ENCODE results near the gene INSIG1.

DNA sequence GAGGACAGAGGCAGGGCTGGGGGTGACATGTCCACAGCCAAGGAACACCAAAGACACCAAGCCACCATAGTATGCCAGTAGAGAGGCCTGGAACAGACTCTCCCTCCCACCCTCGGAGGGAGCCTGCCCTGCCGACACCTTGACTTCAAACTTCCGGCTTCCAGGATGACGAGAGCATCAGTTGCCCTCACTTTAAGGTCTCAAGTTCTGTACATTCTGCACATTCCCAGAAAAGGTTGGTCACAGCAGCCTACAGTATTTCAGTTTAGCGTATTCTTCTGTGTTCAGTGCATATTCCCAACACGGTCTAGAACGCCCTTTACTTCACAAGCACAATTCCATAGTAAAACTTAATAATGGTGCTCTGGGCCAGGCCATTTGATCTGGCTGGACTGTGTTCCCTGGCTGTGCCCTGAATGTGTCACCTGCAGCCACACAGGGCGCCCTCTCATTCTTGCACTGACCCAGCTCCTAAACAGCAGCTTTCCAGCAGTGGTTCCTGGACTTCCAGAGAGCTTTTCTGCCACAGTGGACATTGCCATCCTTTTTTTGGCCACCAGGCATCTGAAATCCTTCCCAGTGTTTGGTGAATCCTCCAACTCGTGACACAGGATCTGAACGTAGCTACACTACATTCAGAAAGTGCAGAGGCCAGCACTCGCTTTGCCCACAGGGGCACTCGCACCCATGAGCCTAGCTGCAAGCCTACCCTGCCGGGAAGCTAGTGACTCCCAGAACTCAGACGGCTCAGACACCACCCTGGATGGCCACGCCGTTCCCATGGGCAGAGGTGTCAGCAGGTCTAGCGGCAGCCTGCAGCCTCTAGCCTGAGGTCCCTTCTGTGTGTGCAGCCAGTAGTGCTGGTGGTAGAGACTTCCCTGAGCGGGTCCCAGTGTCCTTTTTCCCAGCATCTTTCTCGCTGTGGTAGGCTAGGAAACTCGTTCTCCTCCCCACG is 36.4 kb upstream of the INSIG1 start:
- TF ChIP-seq, protein P1, sequence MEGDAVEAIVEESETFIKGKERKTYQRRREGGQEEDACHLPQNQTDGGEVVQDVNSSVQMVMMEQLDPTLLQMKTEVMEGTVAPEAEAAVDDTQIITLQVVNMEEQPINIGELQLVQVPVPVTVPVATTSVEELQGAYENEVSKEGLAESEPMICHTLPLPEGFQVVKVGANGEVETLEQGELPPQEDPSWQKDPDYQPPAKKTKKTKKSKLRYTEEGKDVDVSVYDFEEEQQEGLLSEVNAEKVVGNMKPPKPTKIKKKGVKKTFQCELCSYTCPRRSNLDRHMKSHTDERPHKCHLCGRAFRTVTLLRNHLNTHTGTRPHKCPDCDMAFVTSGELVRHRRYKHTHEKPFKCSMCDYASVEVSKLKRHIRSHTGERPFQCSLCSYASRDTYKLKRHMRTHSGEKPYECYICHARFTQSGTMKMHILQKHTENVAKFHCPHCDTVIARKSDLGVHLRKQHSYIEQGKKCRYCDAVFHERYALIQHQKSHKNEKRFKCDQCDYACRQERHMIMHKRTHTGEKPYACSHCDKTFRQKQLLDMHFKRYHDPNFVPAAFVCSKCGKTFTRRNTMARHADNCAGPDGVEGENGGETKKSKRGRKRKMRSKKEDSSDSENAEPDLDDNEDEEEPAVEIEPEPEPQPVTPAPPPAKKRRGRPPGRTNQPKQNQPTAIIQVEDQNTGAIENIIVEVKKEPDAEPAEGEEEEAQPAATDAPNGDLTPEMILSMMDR (IDR thresholded peaks at IDR 0.05 in 8 of 11, conservative IDR thresholded peaks at IDR 0.05 in 3 of 11), result no peak
- TF ChIP-seq POLR2AphosphoS5 (IDR thresholded peaks at IDR 0.05) (no peak), POLR2A (IDR thresholded peaks at IDR 0.05) (no peak)
